A204.1 (cell line): ENCODE measurements around the gene GSX2.

Experiments
- FAIRE-seq: peaks from 2 replicates; lab custom pipeline; 2012; peaks lifted over from hg19 to GRCh38; lab: Jason Lieb, UNC

The GSX2 gene

DNA sequence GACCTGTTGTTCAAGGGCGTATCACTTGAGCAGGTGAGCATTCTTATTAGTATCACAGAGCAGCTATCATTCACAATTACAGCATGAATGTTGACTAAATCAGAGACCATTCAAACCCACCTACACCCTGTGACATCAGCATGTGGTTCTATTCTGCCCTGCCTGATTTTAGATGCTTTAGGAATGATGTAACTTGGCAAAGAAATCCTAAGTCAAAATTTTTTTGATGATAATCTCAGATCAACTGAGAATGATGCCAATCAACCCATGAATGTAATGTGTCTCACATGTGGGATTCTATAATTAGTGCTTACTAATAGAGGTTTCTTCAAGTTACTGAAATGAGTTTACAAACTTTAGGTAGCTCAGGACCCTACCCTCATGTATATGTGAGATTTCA is 22.2 kb upstream of the GSX2 start:
- no peak for FAIRE-seq

- no peak for FAIRE-seq
These were observed 17.8 kb upstream of the GSX2 start for GRCh38 chr4:54082168-54082567.

DNA sequence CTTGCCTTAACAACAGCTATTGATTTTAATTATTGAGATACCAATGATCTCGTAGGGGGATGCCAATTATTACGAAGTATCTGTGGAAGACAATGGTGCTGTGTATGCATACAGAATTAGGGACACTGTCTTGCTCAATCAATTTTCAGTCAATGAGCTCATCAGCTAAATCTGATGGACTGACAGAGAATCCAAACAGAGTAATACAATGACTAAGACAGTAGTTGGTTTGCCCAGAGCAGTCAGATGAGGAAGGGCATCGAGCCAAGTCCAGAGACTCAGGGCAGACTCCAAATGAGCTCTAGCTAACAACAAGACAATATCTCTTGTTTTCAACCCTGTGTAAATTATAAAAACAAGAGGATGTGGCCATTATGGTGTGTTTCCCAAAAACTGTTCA is 14.7 kb upstream of the GSX2 start:
- FAIRE-seq, result no peak

GRCh38 chr4:54089875-54090274 is 10.1 kb upstream of the GSX2 start:
- no peak for FAIRE-seq

DNA sequence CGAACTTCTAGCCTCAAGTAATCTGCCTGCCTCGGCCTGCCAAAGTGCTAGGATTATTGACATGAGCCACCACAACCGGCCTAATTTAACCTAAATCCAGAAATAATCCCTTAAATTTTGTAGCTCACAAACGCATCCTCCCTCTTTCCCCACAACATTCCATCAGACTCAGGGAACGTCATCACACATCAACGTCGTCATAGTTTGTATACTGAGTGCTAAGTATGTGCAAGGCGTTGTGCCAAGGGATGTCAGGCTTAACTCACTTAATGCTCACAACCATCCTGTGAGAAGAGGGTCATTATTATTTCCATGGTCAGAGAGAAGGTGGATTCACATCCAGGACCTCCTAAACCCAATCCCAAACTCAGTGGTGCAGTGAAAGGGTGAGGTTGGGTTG is 9.6 kb upstream of the GSX2 start:
- no peak for FAIRE-seq

DNA sequence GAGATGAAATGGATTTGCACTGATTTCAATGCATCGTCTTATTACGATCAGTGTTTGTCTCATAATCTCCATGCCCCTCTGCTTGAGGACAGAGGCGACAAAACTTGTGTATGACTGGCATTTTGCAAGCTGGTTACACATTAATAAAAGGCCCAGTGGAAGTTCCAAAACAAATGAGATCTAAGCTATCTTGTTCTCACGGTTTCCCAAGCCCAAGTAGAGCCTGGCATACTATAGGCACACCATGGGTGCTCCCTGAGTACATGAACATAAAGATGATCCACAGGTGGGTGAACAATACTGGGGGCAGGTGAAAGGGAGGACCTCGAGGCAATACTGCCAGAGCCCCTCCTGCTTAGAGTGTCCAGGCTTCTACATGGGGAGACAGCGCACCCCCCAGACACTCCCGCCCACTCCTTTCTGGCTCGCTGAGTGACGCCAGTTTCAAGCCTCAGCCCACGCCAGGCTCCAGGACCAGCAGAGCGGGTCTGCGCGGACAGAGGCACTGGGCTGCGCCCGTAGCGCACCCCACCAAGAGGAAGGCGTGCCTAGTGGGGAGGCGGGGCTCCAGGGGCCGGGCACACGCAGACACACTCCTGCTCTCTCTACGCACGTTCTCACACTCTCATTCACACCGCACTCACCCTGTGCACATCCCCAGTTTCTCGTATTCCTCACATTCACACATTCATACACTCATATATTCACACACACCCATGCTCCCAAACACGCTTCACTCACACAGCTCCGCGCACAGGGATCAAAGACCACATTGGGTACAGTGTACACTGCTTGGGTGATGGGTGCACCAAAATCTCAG is 8.9 kb upstream of the GSX2 start:
- FAIRE-seq, result no peak

DNA sequence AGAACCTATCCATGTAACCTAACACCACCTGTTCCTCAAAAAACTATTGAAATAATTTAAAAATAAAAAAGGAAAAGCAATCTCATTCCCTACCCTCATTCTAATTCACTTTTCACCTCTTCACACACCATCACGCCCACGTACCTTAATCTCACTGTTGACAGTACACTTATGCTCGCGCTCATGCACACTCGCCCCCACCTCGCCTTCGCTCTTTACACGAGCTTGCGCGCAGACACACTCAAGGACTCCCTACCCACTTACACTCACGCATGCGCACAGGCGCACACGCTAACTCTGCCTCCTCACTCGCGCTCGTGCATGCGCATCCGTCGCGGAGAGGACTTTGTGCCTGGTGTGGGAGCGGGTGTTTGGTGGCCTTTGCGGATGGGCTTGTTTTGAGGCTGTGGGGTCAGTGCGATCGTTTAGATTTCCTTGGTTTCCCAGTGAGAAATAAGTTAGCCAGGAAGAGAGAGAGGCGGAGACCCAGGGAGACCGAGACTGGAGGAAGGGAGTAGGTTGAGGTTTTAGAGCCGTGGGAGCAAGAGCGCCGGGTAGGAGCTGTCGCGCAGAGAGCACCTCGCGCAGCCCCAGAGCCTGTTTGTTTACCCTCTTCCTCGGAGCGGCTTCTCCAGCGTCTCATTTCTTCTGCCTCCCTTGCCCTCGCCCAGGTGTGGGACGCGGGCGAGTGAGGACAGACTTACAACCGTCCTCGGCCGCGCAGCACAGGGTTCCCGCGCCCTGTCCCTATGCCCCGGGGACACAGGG is 8.1 kb upstream of the GSX2 start:
- FAIRE-seq, result no peak

DNA sequence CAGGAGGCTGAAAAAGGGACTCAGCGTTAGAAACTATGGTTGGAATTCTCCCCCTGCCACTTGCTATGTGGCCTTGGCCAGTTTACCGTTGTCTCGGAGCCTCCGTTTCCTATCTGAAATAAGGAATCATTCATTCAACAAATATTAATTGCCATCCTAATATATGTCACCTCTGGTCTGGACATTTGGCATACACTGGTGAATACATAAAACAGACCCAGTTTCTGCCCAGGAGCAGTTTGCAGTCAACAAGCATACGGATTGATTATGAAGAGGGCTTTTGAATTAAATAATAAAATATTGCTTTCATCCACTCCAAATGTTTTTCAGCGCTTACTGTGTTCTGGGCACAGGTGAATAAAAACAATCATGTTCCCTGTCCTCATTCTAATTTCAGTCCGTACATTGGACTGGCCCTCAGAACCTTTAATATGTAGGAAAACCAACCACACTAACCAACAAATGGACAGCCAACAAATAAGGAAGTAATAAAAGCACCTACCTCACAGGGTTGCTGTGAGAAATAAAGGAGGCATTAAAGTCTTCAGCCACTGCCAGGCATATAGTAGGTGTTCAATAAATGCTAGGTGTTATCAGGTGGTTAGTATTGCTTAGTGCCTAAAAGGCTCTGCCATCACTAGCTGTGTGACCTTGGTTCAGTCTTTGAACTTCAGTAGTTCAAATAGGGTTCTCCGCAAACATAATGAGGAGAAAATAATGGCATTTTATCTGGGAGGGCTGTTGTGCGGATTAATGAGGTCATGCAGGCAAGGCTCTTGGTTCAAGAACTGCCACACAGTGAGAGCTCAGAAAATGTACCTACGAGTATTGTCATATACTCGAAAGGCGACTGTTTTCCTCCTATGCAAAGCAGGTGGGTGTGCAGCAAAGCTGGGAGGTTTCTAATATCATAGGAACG is 7.3 kb upstream of the GSX2 start:
- no peak for FAIRE-seq

- no peak for FAIRE-seq
These were observed 6.4 kb upstream of the GSX2 start for GRCh38 chr4:54093324-54094240.

DNA sequence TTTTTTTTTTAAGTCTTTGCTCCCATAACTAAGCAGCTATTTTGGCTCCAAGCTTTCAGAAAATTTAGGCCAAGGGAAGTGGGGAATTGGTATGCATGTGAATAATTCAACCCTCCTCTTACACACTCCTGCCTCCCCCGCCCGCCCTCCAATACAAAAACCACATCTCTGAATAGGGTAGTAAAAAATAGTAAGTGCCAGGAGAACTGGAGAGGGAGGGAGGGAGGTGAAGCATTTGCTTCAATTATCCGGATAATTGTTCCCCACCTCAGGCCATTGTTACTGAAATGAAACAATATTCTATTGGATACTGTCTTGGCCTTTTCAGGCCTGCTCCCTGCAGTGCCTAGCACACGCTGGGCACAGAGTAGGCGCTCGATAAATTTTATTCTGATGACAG is 5.5 kb upstream of the GSX2 start:
- FAIRE-seq, result no peak

DNA sequence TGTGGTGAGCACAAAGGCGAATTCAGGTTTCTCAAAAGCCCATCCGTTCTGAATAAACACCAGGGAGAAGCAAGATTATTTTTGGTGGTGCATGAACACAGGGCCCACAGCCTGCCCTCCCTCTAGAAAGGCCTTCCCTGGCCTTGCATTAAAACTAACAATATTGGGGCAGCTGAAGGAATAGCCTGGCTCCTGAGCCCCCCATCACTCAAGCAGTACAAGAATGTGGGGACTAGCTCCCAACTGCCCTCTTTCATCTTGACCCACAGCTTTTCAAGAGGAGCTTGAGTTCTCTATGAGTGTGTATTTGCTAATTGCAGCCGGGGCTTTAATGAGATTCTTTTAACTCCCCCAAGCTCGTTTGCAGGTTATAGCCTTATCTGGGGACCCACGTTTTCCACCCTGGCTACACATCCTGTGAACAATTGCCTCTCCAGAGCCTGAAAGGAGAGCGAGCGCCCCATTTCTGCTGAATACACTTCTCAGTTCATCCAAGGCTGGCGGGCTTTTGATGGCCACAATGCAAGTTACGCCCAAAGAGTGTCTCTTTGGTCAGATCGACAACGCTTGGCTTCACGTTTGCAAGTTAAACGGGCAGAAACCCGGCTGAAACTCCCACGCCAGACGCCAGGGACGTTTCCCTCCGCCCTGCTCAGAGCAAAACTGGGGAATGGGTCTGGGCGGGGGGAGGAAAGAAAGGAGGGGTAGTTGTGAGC is 4.7 kb upstream of the GSX2 start:
- FAIRE-seq, result no peak

DNA sequence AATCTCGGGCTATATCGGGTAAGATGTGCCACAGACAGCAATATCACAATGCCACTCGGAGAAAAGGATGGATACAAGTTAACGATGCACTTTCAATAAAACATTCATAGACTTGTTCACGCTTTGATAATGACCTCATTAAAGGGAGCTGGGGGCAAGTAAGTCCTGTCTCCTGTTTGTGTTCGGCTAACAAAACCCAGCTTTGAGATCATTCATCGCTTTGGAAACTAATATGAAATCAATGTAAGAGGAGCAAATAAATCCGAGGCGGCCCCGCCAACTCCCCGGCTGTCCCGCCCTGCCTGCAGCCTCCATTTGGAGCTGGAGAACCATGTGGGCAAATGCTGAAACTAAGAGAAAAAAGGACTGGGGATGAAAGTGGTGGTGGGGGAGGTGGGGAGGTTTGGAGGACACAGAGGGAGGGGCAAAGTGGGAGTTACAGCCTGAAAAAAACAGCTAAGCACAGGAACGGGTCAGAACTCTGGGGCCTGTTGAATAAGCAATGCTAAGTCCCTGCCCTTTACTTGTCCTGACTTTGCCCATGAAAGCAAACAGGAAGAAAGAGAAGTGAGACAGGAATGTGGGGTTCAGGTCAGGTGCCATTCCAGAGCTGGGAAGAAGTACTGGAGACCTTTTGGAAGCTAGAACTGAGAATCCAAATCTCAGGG is 3.5 kb upstream of the GSX2 start:
- no peak for FAIRE-seq

DNA sequence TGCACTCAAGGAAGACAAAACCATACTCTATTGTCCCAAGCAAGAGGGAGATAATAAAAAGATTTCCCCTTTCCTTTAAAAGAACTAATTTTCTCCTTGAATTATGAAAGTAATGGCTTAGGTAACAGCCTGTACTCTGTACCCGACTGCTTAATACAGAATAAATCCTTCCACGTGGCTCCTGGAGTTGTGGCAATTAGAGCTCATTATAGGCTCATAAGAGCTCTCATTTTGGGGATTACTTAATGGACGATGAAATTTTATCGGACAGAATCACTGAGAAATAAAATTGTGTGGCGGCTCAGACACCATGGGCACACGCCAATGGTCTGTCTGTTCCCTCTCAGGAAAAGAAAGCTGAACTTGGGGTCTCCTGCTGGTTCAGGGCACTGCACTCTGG is 2.8 kb upstream of the GSX2 start:
- FAIRE-seq, result no peak

DNA sequence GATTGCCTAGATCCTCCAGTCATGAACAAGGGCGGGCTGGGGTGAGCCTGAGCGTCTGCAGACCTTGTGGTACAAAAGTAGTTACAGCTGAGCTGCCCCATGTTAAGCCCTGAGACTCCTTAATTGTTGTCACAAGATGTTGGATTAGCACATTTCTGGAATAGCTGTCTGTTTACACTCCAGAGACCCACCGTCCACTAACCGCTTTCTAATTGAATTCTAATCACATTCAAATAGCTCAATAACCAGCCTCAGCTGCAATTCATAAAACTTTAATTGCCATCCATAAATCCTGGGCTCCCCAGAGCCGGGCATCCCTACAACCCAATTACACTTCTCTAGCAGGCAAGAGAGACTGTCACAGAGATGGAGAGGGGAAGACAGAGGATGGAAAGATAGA is 1.6 kb upstream of the GSX2 start:
- FAIRE-seq, result no peak

DNA sequence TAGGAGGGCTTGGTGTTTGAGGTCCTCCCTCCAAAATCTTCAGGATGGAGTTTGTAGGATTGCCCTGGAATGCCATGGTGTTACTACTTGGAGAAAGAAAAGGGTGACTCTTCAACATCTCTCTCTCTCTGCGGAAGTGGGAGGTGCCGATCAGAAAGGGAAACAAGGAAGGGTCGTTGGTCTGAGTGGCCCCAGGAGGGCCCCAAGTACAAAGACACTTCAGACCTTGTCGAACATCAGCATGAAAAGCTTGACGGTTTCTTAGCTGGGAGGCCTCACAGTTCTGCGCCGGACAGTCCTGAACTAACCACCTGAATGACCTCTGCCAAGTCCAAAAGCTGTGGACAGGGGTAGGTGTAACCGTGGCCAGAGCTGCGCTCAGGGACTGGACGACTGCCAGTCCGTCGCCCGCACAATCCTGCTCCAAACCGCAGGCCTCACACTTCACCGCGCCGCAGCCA is 646 bp upstream of the GSX2 start:
- no peak for FAIRE-seq

- no peak for FAIRE-seq
These were observed 729 bp downstream of the GSX2 start for GRCh38 chr4:54100595-54101189.

GRCh38 chr4:54101190-54102041 is 1.5 kb downstream of the GSX2 start:
- FAIRE-seq, result no peak

- no peak for FAIRE-seq
These were observed 2.7 kb downstream of the GSX2 start for GRCh38 chr4:54102531-54103106.

DNA sequence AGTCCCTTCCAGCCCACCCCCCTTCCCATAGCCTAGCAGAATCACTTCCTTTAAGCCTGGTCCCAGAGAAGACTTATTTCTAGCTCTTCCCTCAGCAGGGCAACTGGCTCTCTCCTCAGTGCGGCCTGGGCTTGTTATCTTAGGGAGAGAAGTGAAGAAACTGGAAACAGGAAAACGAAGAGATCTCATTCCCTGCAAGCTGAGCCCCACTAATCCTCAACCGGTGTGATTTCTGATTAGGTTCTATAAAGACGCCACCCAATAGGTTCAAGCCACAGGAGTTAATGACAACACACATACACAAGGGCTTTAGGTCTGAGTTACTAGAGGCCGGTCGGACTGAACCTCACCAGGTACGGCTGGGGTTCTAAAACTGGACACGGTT is 3.2 kb downstream of the GSX2 start:
- no peak for FAIRE-seq
